ENCODE results near the gene SPHK1.

The SPHK1 gene

GRCh38 chr17:76399175-76400172, 15.1 kb downstream of the SPHK1 start:
- no peak overlapping the region for H3K4me3 ChIP-seq (ENCODE audit: low read depth, low read length)
- DNase-seq: no peak
- H3K9me3 ChIP-seq (ENCODE audit: severe bottlenecking): no peaks in the 10 kb centered on the region
- H3K27ac ChIP-seq: no peak overlapping the region
- no peaks in the 10 kb centered on the region for H3K27me3 ChIP-seq (ENCODE audit: insufficient read depth, low read depth, severe bottlenecking)
- TF ChIP-seq, protein P1, sequence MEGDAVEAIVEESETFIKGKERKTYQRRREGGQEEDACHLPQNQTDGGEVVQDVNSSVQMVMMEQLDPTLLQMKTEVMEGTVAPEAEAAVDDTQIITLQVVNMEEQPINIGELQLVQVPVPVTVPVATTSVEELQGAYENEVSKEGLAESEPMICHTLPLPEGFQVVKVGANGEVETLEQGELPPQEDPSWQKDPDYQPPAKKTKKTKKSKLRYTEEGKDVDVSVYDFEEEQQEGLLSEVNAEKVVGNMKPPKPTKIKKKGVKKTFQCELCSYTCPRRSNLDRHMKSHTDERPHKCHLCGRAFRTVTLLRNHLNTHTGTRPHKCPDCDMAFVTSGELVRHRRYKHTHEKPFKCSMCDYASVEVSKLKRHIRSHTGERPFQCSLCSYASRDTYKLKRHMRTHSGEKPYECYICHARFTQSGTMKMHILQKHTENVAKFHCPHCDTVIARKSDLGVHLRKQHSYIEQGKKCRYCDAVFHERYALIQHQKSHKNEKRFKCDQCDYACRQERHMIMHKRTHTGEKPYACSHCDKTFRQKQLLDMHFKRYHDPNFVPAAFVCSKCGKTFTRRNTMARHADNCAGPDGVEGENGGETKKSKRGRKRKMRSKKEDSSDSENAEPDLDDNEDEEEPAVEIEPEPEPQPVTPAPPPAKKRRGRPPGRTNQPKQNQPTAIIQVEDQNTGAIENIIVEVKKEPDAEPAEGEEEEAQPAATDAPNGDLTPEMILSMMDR (IDR thresholded peaks at IDR 0.05; ENCODE audit: low read depth, low read length): no peak
- H3K36me3 ChIP-seq: peaks cover 99% of the 10 kb centered on the region

DNA sequence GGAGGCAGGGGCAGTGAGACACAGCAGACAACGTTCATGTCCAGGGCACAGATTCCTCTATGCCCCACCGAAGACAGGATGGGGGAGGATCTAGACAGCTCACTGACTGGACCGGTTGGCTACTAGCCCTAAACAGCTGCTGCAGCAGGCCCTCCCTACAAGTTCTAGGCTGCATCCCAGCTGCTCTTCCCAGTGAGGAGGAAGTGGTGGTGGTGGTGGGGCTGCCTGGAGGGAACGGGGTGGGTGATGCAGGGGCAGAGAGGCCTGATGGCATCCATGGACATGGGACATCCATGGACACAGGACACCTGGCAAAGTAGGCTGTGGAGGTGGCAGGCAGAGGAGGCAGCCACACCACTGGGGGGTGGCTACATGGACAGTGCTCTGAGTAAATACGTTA, 18.3 kb downstream of the SPHK1 start:
- Histone ChIP-seq H3K9me3 (ENCODE audit: severe bottlenecking) (no peaks in the 10 kb centered on the region), H3K36me3 (peaks cover 77% of the 10 kb centered on the region), H3K4me3 (ENCODE audit: low read depth, low read length) (no peak overlapping the region), H3K27me3 (ENCODE audit: insufficient read depth, low read depth, severe bottlenecking) (no peaks in the 10 kb centered on the region), H3K27ac (no peak overlapping the region)
- TF ChIP-seq, protein P1 (IDR thresholded peaks at IDR 0.05; ENCODE audit: low read depth, low read length): no peak
- DNase-seq: no peak

- TF ChIP-seq, protein P1 (IDR thresholded peaks at IDR 0.05; ENCODE audit: low read depth, low read length): no peak
- peaks cover 62% of the 10 kb centered on the region for H3K36me3 ChIP-seq
Observed at GRCh38 chr17:76404256-76404655, 19.8 kb downstream of the SPHK1 start.

GRCh38 chr17:76404976-76405563, 20.7 kb downstream of the SPHK1 start:
- Histone ChIP-seq H3K4me3 (ENCODE audit: low read depth, low read length) (no peak overlapping the region), H3K27ac (no peak overlapping the region), H3K9me3 (ENCODE audit: severe bottlenecking) (no peaks in the 10 kb centered on the region), H3K27me3 (ENCODE audit: insufficient read depth, low read depth, severe bottlenecking) (no peaks in the 10 kb centered on the region), H3K36me3 (peaks cover 61% of the 10 kb centered on the region)
- DNase-seq: no peak
- TF ChIP-seq, protein P1 (IDR thresholded peaks at IDR 0.05; ENCODE audit: low read depth, low read length): no peak

More at GRCh38 chr17:76404256-76404655, 19.8 kb downstream of the SPHK1 start:
- H3K27ac ChIP-seq: no peak overlapping the region
- H3K9me3 ChIP-seq (ENCODE audit: severe bottlenecking): no peaks in the 10 kb centered on the region
- no peaks in the 10 kb centered on the region for H3K27me3 ChIP-seq (ENCODE audit: insufficient read depth, low read depth, severe bottlenecking)
- H3K4me3 ChIP-seq (ENCODE audit: low read depth, low read length): no peak overlapping the region
- no peak for DNase-seq

GRCh38 chr17:76405607-76405966, 21.2 kb downstream of the SPHK1 start:
- no peaks in the 10 kb centered on the region for H3K9me3 ChIP-seq (ENCODE audit: severe bottlenecking)
- no peaks in the 10 kb centered on the region for H3K27me3 ChIP-seq (ENCODE audit: insufficient read depth, low read depth, severe bottlenecking)
- no peak for DNase-seq
- no peak overlapping the region for H3K4me3 ChIP-seq (ENCODE audit: low read depth, low read length)
- TF ChIP-seq, protein P1 (IDR thresholded peaks at IDR 0.05; ENCODE audit: low read depth, low read length): no peak
- H3K27ac ChIP-seq: no peak overlapping the region
- H3K36me3 ChIP-seq: peaks cover 61% of the 10 kb centered on the region
